ENCODE data around the gene BGLAP.

- no peak for TF ChIP-seq GATA2 (IDR thresholded peaks at IDR 0.05; ENCODE audit: low read depth, low read length)
- no peak for TF ChIP-seq GATA3 (IDR thresholded peaks at IDR 0.05; ENCODE audit: low read depth, low read length)
These were observed 26.4 kb downstream of the BGLAP start for GRCh38 chr1:156268336-156268735.

All from SH-SY5Y (cell line).